Lower leg skin (tissue), 4 donors: ENCODE results near the gene DNAH10. TPM values are rescaled to one million over a fixed set of nuclear protein-coding genes. Genes with fewer than 3 reads are reported as not detected.
"Not testable (repeated sequence)": the region's sequence is repeated elsewhere in the genome, so short reads cannot be mapped to it uniquely, and the experiment has no call there.

Experiments used
- DNase-seq, 2 donors: peaks; one replicate each; pipeline ENCODE4 v3.0.0-alpha.2; 2019; ENCODE audit warnings: low spot score in 2 of 2
- H3K4me3 ChIP-seq: fragments of 200-600 bp; sonication (generic); 2 replicates; pipeline ENCODE4 v1.5.1; 2017; ENCODE audit warnings: mild to moderate bottlenecking, low read depth; ENCODE audit not compliant: poor library complexity, severe bottlenecking
- CTCF ChIP-seq, 3 donors: fragments of 450-650 bp; IDR thresholded peaks; one replicate each; pipeline ENCODE4 v1.5.1; 2016; ENCODE audit warnings: antibody characterized with exemption in 3 of 3, mild to moderate bottlenecking in 3 of 3, moderate library complexity in 2 of 3
- POLR2A ChIP-seq, 2 donors: fragments of 450-650 bp; IDR thresholded peaks; one replicate each; pipeline ENCODE4 v1.6.1; 2016 to 2017; ENCODE audit warnings: antibody characterized with exemption in 2 of 2, mild to moderate bottlenecking in 1 of 2, moderate library complexity in 1 of 2
- WGBS, 2 donors: methylation state at CpG; one replicate each; pipeline ENCODE4 v1.1.5; 2018; 5-methylcytosine and 5-hydroxymethylcytosine counted together
- intact Hi-C: fragments of 100-400 bp; cut with DNase I; formaldehyde crosslinking; loops from one replicate; pipeline ENCODE4 v1.15.0; 2023; ENCODE audit warnings: low total_unique reads
- total RNA-seq, 4 donors: library from RNA; depleted of rRNA; stranded (reverse); fragments of >200 nt; gene quantifications; one replicate each; pipeline ENCODE4 v1.1.0, GENCODE V29; 2016

Gene DNAH10
- total RNA-seq, 4 donors from 2014 or later: 0.02 to 0.27 (median 0.06) TPM; not detected in 1

DNA sequence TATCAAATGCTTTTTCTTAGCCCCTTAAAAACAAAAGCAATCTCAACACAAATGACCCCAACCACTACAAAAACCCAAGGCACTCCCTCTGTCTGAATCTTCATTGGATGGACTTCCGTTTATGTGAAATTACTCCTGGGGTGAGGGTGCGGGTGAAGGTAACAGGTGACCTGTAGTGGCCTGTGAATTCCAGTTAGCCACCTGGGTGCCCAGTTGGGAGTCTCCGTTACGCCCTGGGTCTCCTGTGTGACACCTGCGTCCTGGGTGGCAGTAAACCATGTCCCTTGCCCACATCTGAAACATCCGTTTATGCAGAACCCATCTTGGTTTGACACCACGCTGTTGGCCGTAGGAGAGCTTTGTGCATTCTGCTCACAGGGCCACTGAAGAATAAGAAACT is 148.0 kb downstream of the DNAH10 start:
- no peak overlapping the region for H3K4me3 ChIP-seq
- no peak for DNase-seq
- WGBS, 2 donors: 89 to 93% methylated on average over 8 of the region's 8 CpGs
- intact Hi-C loops: no loop called here
- no peak for TF ChIP-seq POLR2A (IDR thresholded peaks at IDR 0.05)
- TF ChIP-seq CTCF (IDR thresholded peaks at IDR 0.05): no peak

DNA sequence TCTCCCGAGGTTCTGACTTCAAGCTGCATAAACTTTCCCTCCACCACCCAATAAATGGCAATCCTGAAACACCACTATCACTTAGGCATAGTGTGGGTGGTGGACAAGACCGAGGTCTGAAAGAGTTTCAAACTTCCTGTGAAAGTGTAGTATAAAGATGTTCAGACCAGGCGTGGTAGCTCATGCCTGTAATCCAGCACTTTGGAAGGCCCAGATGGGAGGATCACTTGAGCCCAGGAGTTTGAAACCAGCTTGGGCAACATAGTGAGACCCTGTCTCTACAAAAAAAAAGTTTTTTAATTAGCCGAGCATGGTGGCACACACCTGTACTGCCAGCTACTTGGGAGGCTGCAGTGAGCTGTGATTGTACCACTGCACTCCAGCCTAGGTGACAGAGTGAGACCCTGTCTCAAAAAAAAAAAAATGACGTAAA is 148.7 kb downstream of the DNAH10 start:
- H3K4me3 ChIP-seq: no peak overlapping the region
- intact Hi-C loops: no loop called here
- 61 to 67% methylated on average over 5 of the region's 5 CpGs for WGBS, 2 donors
- DNase-seq: no peak
- TF ChIP-seq CTCF (IDR thresholded peaks at IDR 0.05) (no peak), POLR2A (IDR thresholded peaks at IDR 0.05) (no peak)

DNA sequence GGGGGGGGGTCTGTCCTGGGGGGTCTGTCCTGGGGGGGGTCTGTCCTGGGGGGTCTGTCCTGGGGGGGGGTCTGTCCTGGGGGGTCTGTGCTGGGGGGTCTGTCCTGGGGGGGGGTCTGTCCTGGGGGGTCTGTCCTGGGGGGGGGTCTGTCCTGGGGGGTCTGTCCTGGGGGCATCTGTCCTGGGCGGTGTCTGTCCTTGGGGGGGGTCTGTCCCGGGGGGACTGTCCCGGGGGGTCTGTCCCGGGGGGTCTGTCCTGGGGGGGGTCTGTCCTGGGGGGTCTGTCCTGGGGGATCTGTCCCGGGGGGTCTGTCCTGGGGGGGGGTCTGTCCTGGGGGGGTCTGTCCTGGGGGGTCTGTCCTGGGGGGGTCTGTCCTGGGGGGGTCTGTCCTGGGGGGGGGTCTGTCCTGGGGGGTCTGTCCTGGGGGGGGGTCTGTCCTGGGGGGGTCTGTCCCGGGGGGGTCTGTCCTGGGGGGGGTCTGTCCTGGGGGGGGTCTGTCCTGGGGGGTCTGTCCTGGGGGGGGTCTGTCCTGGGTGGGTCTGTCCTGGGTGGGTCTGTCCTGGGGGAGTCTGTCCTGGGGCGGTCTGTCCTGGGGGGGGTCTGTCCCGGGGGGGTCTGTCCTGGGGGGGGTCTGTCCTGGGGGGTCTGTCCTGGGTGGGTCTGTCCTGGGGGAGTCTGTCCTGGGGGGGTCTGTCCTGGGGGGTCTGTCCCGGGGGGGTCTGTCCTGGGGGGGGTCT is 149.7 kb downstream of the DNAH10 start:
- DNase-seq, H3K4me3 ChIP-seq, intact Hi-C loops: not testable (repeated sequence)
- WGBS, 2 donors: no CpG with 5 or more reads among the region's 9 CpGs

DNA sequence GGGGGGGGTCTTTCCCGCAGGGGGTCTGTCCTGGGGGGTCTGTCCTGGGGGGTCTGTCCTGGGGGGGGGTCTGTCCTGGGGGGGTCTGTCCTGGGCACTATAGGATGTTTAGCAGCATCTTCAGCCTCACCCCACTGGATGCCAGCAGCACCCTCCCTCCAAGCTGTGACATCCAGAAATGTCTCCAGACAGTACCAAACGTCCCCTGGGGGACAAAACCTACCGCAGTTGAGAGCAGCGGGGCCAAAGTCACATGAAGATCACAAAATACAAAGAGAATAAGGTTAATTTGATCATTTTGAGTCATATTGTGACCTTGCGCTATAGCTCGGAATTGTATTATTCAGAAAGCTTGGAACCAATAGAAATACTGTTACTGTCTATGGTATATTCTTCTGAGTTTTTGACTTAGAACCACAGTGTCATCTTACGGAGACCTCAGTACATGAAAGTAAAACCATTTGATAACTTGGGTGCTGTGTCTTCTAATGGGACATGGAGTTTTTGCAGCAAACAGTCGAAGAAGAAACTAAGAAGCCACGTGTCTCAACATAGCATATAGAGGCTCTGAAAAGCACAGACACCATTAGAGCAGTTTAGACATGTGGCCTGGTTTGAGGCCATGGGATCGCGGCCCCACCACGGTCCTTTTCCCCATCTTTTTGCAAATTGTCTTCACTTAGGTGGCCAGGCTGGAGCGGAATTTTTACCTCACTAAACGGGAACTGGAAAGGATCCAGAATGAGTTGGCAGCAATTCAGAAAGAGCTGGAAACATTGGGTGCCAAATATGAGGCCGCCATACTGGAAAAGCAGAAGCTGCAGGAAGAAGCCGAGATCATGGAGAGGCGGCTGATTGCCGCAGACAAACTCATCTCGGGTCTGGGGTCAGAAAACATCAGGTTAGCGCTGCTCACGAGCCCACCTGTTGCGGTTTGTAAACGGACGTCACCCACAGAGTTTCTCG is 150.6 kb downstream of the DNAH10 start:
- TF ChIP-seq CTCF (IDR thresholded peaks at IDR 0.05) (no peak), POLR2A (IDR thresholded peaks at IDR 0.05) (no peak)
- no peak for DNase-seq
- no peak overlapping the region for H3K4me3 ChIP-seq
- WGBS, 2 donors: 63 to 64% methylated on average over 24 to 25 of the region's 25 CpGs
- intact Hi-C loops: no loop called here

- H3K4me3 ChIP-seq: no peak overlapping the region
- 63 to 73% methylated on average over 20 of the region's 20 CpGs for WGBS, 2 donors
- no peak for DNase-seq
- intact Hi-C loops: no loop called here
- TF ChIP-seq POLR2A (IDR thresholded peaks at IDR 0.05) (no peak), CTCF (IDR thresholded peaks at IDR 0.05) (no peak)
These were observed 152.7 kb downstream of the DNAH10 start for GRCh38 chr12:123914726-123915333.

- no peak for TF ChIP-seq POLR2A (IDR thresholded peaks at IDR 0.05)
- no peak for TF ChIP-seq CTCF (IDR thresholded peaks at IDR 0.05)
- intact Hi-C loops: no loop called here
- no peak overlapping the region for H3K4me3 ChIP-seq
- WGBS, 2 donors: 61 to 70% methylated on average over 5 of the region's 5 CpGs
- DNase-seq: no peak
These were observed 154.6 kb downstream of the DNAH10 start for GRCh38 chr12:123916729-123917128.
